Mesodermal cell (in vitro differentiated cells): ENCODE measurements around the gene ATP11B.
A peak's percentile ranks its signal among the peaks of the same experiment; 100 is the strongest.

Source experiments
- H3K27ac ChIP-seq: 2 replicates; pipeline ENCODE4 v1.7.0; 2013; ENCODE audit warnings: mild to moderate bottlenecking, low read depth, low read length, moderate library complexity; ENCODE audit not compliant: severe bottlenecking
- H3K36me3 ChIP-seq: 2 replicates; pipeline ENCODE4 v1.7.1; 2013; ENCODE audit warnings: mild to moderate bottlenecking, low read length, moderate library complexity; ENCODE audit not compliant: control insufficient read depth, insufficient read depth
- H3K4me1 ChIP-seq: one replicate; pipeline ENCODE4 v1.7.1; 2013; ENCODE audit warnings: mild to moderate bottlenecking, low read length; ENCODE audit not compliant: insufficient read depth, control insufficient read depth, poor library complexity, severe bottlenecking
- H3K4me3 ChIP-seq: 2 replicates; pipeline ENCODE4 v1.7.0; 2013; ENCODE audit warnings: low read length, control low read depth, mild to moderate bottlenecking; ENCODE audit not compliant: insufficient read depth, poor library complexity, severe bottlenecking; ENCODE audit errors: extremely low read depth
- H3K9me3 ChIP-seq: 2 replicates; pipeline ENCODE4 v1.7.1; 2013; ENCODE audit warnings: mild to moderate bottlenecking, low read length, moderate library complexity; ENCODE audit not compliant: control insufficient read depth
- WGBS, 2 experiments: methylation state at CpG; one replicate each; pipeline ENCODE4 v1.1.5; 2013; ENCODE audit warnings: missing lambda C conversion rate in 2 of 2; ENCODE audit not compliant: insufficient coverage in 2 of 2; 5-methylcytosine and 5-hydroxymethylcytosine counted together

Gene ATP11B

GRCh38 chr3:182910936-182911781, 117.9 kb downstream of the ATP11B start:
- H3K4me3 ChIP-seq, result no peak overlapping the region
- 83 to 100% methylated on average over 3 of the region's 5 CpGs for WGBS, 2 experiments
- H3K27ac ChIP-seq, result no peak overlapping the region
- H3K9me3 ChIP-seq, result no peaks in the 10 kb centered on the region
- H3K4me1 ChIP-seq, result peaks cover 6% of the 10 kb centered on the region
- H3K36me3 ChIP-seq, result peaks cover 6% of the 10 kb centered on the region

- WGBS, 2 experiments, result 64 to 74% methylated on average over 4 of the region's 5 CpGs
- Histone ChIP-seq H3K27ac (no peak overlapping the region), H3K9me3 (no peaks in the 10 kb centered on the region), H3K4me3 (no peak overlapping the region), H3K36me3 (peaks cover 3% of the 10 kb centered on the region), H3K4me1 (peaks cover 6% of the 10 kb centered on the region)
These were observed 118.4 kb downstream of the ATP11B start for GRCh38 chr3:182911782-182912111.

- Histone ChIP-seq H3K27ac (no peak overlapping the region), H3K4me3 (no peak overlapping the region), H3K4me1 (peaks cover 6% of the 10 kb centered on the region), H3K36me3 (peaks cover 3% of the 10 kb centered on the region), H3K9me3 (no peaks in the 10 kb centered on the region)
- 85 to 89% methylated on average over 3 of the region's 5 CpGs for WGBS, 2 experiments
These were observed 119.2 kb downstream of the ATP11B start for GRCh38 chr3:182912474-182912873.

- H3K4me3 ChIP-seq, result no peak overlapping the region
- 90 to 100% methylated on average over 3 to 4 of the region's 4 CpGs for WGBS, 2 experiments
- peaks cover 5% of the 10 kb centered on the region for H3K36me3 ChIP-seq
- H3K9me3 ChIP-seq, result no peaks in the 10 kb centered on the region
- peaks cover 6% of the 10 kb centered on the region for H3K4me1 ChIP-seq
- H3K27ac ChIP-seq, result no peak overlapping the region
These were observed 120.6 kb downstream of the ATP11B start for GRCh38 chr3:182913889-182914288.

- Histone ChIP-seq H3K36me3 (peaks cover 5% of the 10 kb centered on the region), H3K27ac (no peak overlapping the region), H3K4me1 (peaks cover 6% of the 10 kb centered on the region), H3K9me3 (no peaks in the 10 kb centered on the region), H3K4me3 (no peak overlapping the region)
- WGBS, 2 experiments, result no CpG with 5 or more reads among the region's 1 CpG
These were observed 121.0 kb downstream of the ATP11B start for GRCh38 chr3:182914341-182914740.

- no peak overlapping the region for H3K27ac ChIP-seq
- WGBS, 2 experiments, result 100% methylated on average over 1 of the region's 3 CpGs; no CpG with 5 or more reads in 1 of the 2 experiments
- H3K4me1 ChIP-seq, result peaks cover 12% of the 10 kb centered on the region
- H3K9me3 ChIP-seq, result no peaks in the 10 kb centered on the region
- peaks cover 5% of the 10 kb centered on the region for H3K36me3 ChIP-seq
- H3K4me3 ChIP-seq, result no peak overlapping the region
These were observed 123.8 kb downstream of the ATP11B start for GRCh38 chr3:182917134-182917533.

- peaks cover 3% of the 10 kb centered on the region for H3K36me3 ChIP-seq
- H3K4me3 ChIP-seq, result no peak overlapping the region
- H3K27ac ChIP-seq, result peak overlapping the region; percentile 73
- H3K9me3 ChIP-seq, result no peaks in the 10 kb centered on the region
- WGBS, 2 experiments, result 64 to 100% methylated on average over 1 to 3 of the region's 5 CpGs
- H3K4me1 ChIP-seq, result peaks cover 10% of the 10 kb centered on the region
These were observed 126.6 kb downstream of the ATP11B start for GRCh38 chr3:182919866-182920357.

GRCh38 chr3:182920515-182921084, 127.3 kb downstream of the ATP11B start:
- WGBS, 2 experiments, result 60 to 62% methylated on average over 3 to 4 of the region's 9 CpGs
- H3K27ac ChIP-seq, result peak overlapping the region; percentile 73
- peaks cover 10% of the 10 kb centered on the region for H3K4me1 ChIP-seq
- H3K9me3 ChIP-seq, result no peaks in the 10 kb centered on the region
- no peak overlapping the region for H3K4me3 ChIP-seq
- H3K36me3 ChIP-seq, result peaks cover 3% of the 10 kb centered on the region

GRCh38 chr3:182921665-182922355, 128.5 kb downstream of the ATP11B start:
- Histone ChIP-seq H3K4me3 (no peak overlapping the region), H3K36me3 (peaks cover 3% of the 10 kb centered on the region), H3K9me3 (no peaks in the 10 kb centered on the region), H3K27ac (no peak overlapping the region), H3K4me1 (peaks cover 10% of the 10 kb centered on the region)
- WGBS, 2 experiments, result no CpG with 5 or more reads among the region's 4 CpGs

- H3K36me3 ChIP-seq, result no peaks in the 10 kb centered on the region
- WGBS, 2 experiments, result 95 to 100% methylated on average over 1 to 3 of the region's 4 CpGs
- no peak overlapping the region for H3K27ac ChIP-seq
- H3K4me1 ChIP-seq, result peaks cover 5% of the 10 kb centered on the region
- H3K9me3 ChIP-seq, result no peaks in the 10 kb centered on the region
- H3K4me3 ChIP-seq, result no peak overlapping the region
These were observed 132.1 kb downstream of the ATP11B start for GRCh38 chr3:182925330-182925943.
